IMR-90 (cell line): ENCODE data around the gene ADM. TPM values are rescaled to one million over a fixed set of nuclear protein-coding genes. Genes with fewer than 3 reads are reported as not detected.

Experiments used
- ATAC-seq: fragments of 200-7000 bp; cut with Tn5 transposase; 2 replicates; pipeline ENCODE4 v1.9.1; 2020; ENCODE audit warnings: low read depth, mild to moderate bottlenecking, moderate library complexity
- BruUV-seq: library from RNA; stranded (reverse); fragments of 400-500 nt; replicated peaks from 2 replicates; lab custom pipeline; 2021; lab: Mats Ljungman, UMichigan
- CTCF ChIA-PET: fragments of 300-600 bp; formaldehyde crosslinking; extraction: SDS; loops from one replicate; lab custom pipeline; 2021; ENCODE audit warnings: antibody characterized with exemption; lab: Yijun Ruan, JAX
- POLR2A ChIA-PET: fragments of 300-600 bp; sonication (Branson Sonifier 250); formaldehyde crosslinking; loops from one replicate; lab custom pipeline; 2022; ENCODE audit warnings: antibody characterized with exemption; ENCODE audit not compliant: unreplicated experiment; lab: Charles Lee
- DNase-seq: peaks from one replicate; pipeline ENCODE4 v3.0.0; 2013
- H2AFZ ChIP-seq: replicated peaks from 2 replicates; pipeline ENCODE3; 2013; ENCODE audit warnings: low read length, mild to moderate bottlenecking; ENCODE audit not compliant: poor library complexity
- H2AK5ac ChIP-seq: 2 replicates; pipeline ENCODE4 v1.6.1; 2013; ENCODE audit warnings: low read depth, low read length, inconsistent platforms
- H2AK9ac ChIP-seq: replicated peaks from 2 replicates; pipeline ENCODE3; 2013; ENCODE audit warnings: mild to moderate bottlenecking, low read depth, low read length, moderate library complexity; ENCODE audit not compliant: poor library complexity
- H2BK120ac ChIP-seq: 2 replicates; pipeline ENCODE4 v1.6.1; 2013; ENCODE audit warnings: low read depth, low read length, inconsistent platforms
- H2BK15ac ChIP-seq: 3 replicates; pipeline ENCODE4 v1.6.1; 2013; ENCODE audit warnings: low read depth, low read length, inconsistent platforms
- H2BK20ac ChIP-seq: 2 replicates; pipeline ENCODE4 v1.6.1; 2013; ENCODE audit warnings: low read depth, mild to moderate bottlenecking, inconsistent platforms, low read length, moderate library complexity
- H2BK5ac ChIP-seq: 2 replicates; pipeline ENCODE4 v1.6.1; 2013; ENCODE audit warnings: mild to moderate bottlenecking, low read depth, low read length, inconsistent platforms; ENCODE audit not compliant: poor library complexity, severe bottlenecking
- H3K14ac ChIP-seq: replicated peaks from 2 replicates; pipeline ENCODE4 v1.6.1; 2013; ENCODE audit warnings: low read depth, low read length, inconsistent platforms
- H3K18ac ChIP-seq: 2 replicates; pipeline ENCODE4 v1.6.1; 2013; ENCODE audit warnings: low read depth, low read length, control low read depth
- H3K23ac ChIP-seq: 2 replicates; pipeline ENCODE4 v1.6.1; 2013; ENCODE audit warnings: low read depth, low read length, inconsistent platforms
- H3K27ac ChIP-seq: 2 replicates; pipeline ENCODE4 v1.5.1; 2013; ENCODE audit warnings: mild to moderate bottlenecking, control low read depth, low read length; ENCODE audit not compliant: insufficient read depth
- H3K27me3 ChIP-seq: 2 replicates; pipeline ENCODE4 v1.6.1; 2013; ENCODE audit warnings: low read length; ENCODE audit not compliant: control insufficient read depth, insufficient read depth
- H3K36me3 ChIP-seq: 2 replicates; pipeline ENCODE4 v1.6.1; 2013; ENCODE audit warnings: low read length, mixed read lengths; ENCODE audit not compliant: control insufficient read depth, insufficient read depth
- H3K4ac ChIP-seq: 2 replicates; pipeline ENCODE4 v1.6.1; 2013; ENCODE audit warnings: low read depth, low read length, inconsistent platforms
- H3K4me1 ChIP-seq: 2 replicates; pipeline ENCODE4 v1.6.1; 2013; ENCODE audit warnings: low read length, mixed read lengths; ENCODE audit not compliant: control insufficient read depth, insufficient read depth
- H3K4me2 ChIP-seq: 2 replicates; pipeline ENCODE4 v1.6.1; 2013; ENCODE audit warnings: low read depth, mild to moderate bottlenecking, control low read depth, low read length, moderate library complexity
- H3K4me3 ChIP-seq: 2 replicates; pipeline ENCODE4 v1.5.1; 2013; ENCODE audit warnings: low read depth, mild to moderate bottlenecking, control low read depth, low read length, moderate library complexity; ENCODE audit not compliant: insufficient read depth
- H3K56ac ChIP-seq: 2 replicates; pipeline ENCODE4 v1.6.1; 2013; ENCODE audit warnings: low read length, inconsistent platforms; ENCODE audit not compliant: insufficient read depth; ENCODE audit errors: extremely low read depth
- H3K79me1 ChIP-seq, 2 experiments: 2 replicates each; pipeline ENCODE4 v1.6.1; 2013; ENCODE audit warnings: low read length in 2 of 2, inconsistent platforms in 1 of 2, low read depth in 1 of 2
- H3K9ac ChIP-seq: 2 replicates; pipeline ENCODE4 v1.6.1; 2013; ENCODE audit warnings: low read depth, low read length, control low read depth
- H3K9me1 ChIP-seq: 2 replicates; pipeline ENCODE4 v1.6.1; 2013; ENCODE audit warnings: low read length, inconsistent platforms; ENCODE audit not compliant: insufficient read depth
- H3K9me3 ChIP-seq: 2 replicates; pipeline ENCODE4 v1.6.1; 2013; ENCODE audit warnings: low read length; ENCODE audit not compliant: control insufficient read depth, insufficient read depth
- H4K20me1 ChIP-seq: 2 replicates; pipeline ENCODE4 v1.6.1; 2013; ENCODE audit warnings: low read length, inconsistent platforms; ENCODE audit not compliant: insufficient read depth
- H4K5ac ChIP-seq: 2 replicates; pipeline ENCODE4 v1.6.1; 2013; ENCODE audit warnings: mild to moderate bottlenecking, low read depth, low read length, control low read depth
- H4K8ac ChIP-seq, 2 experiments: 2 replicates each; pipeline ENCODE4 v1.6.1; 2013; ENCODE audit warnings: low read depth in 2 of 2, low read length in 2 of 2, control low read depth in 1 of 2, inconsistent platforms in 1 of 2
- H4K91ac ChIP-seq: 2 replicates; pipeline ENCODE4 v1.6.1; 2013; ENCODE audit warnings: low read depth, low read length, inconsistent platforms; ENCODE audit not compliant: insufficient read depth
- MAFK ChIP-seq: IDR thresholded peaks from 2 replicates; pipeline ENCODE4 v1.6.1; 2012; ENCODE audit warnings: low read depth, low read length, improper control_type of control experiment
- NFE2L2 ChIP-seq: fragments of 150-350 bp; IDR thresholded peaks from 2 replicates; pipeline ENCODE4 v1.6.1; 2016; ENCODE audit warnings: low read depth, mild to moderate bottlenecking, low read length
- WGBS, 2 experiments: methylation state at CpG; one replicate each; pipeline versions ENCODE4 v1.1.5 to v1.1.7; 2013; ENCODE audit warnings: missing lambda C conversion rate in 2 of 2; ENCODE audit not compliant: insufficient read length in 1 of 2; ENCODE audit errors: extremely low coverage in 2 of 2; 5-methylcytosine and 5-hydroxymethylcytosine counted together
- dilution Hi-C: fragments of 300-500 bp; cut with HindIII; formaldehyde crosslinking; loops from one replicate; pipeline ENCODE4 v1.14.3; 2018; ENCODE audit warnings: low sequenced_read_pairs; ENCODE audit not compliant: unreplicated experiment
- in situ Hi-C: fragments of 300-500 bp; cut with MboI; formaldehyde crosslinking; loops from 3 replicates; pipeline ENCODE4 v1.14.3; 2019; ENCODE audit warnings: low sequenced_read_pairs, inconsistent platforms, mixed read lengths
- intact Hi-C: fragments of 100-400 bp; cut with micrococcal nuclease; formaldehyde crosslinking; loops from 2 replicates; pipeline ENCODE4 v1.10.0; 2022
- polyA plus RNA-seq, 3 experiments: library from polyadenylated mRNA; depleted of rRNA; stranded (reverse); fragments of >200 nt; gene quantifications; 2 replicates each; pipeline ENCODE4 v1.2.3, GENCODE V29; 2012; ENCODE audit warnings: low replicate concordance in 1 of 3
- total RNA-seq: library from RNA; depleted of rRNA; stranded (reverse); fragments of >200 nt; gene quantifications from 2 replicates; pipeline ENCODE4 v1.2.3, GENCODE V29; 2012

The ADM gene
- total and polyA plus RNA-seq, 2 of the 4 experiments (the other 2 are of a cell fraction): 357 to 559 TPM

GRCh38 chr11:10323793-10324170 is 18.9 kb downstream of the ADM start:
- DNase-seq: peak; percentile 47
- in situ Hi-C loops: loop anchor here (5.0 to 25.0 kb wide), 2 partner anchors 561 to 711 kb away; no protein-coding TSS in a partner anchor
- POLR2A ChIA-PET: no interaction called here

More at GRCh38 chr11:10323793-10324170, 18.9 kb downstream of the ADM start:
- peak overlapping the region; percentile 94 for H2BK15ac ChIP-seq
- peaks cover 45% of the 10 kb centered on the region for H3K4me1 ChIP-seq
- H3K27me3 ChIP-seq: no peaks in the 10 kb centered on the region
- peaks cover 23% of the 10 kb centered on the region for H3K9me1 ChIP-seq
- dilution Hi-C loops (no loop called here), intact Hi-C loops (loop anchor here (1.0 to 10.0 kb wide), 5 partner anchors 201 to 709 kb away; no protein-coding TSS in a partner anchor)
- peak overlapping the region; percentile 25 for H2BK5ac ChIP-seq
- 0 out of 2 replicates have a peak overlapping the region, but pooled peaks have one; percentile 76 for H3K23ac ChIP-seq
- no peaks in the 10 kb centered on the region for H3K36me3 ChIP-seq
- peak overlapping the region; percentile 69 for H3K14ac ChIP-seq
- no peaks in the 10 kb centered on the region for H3K9me3 ChIP-seq
- WGBS, 2 experiments: no CpG with 5 or more reads among the region's 1 CpG
- H3K4ac ChIP-seq: peak overlapping the region; percentile 90; the same call in 1 of the 2 replicates
- ATAC-seq: no peak
- no peak overlapping the region for H2AK9ac ChIP-seq
- H4K20me1 ChIP-seq: no peaks in the 10 kb centered on the region
- peak overlapping the region; percentile 48 to 66; a peak in 3 of 4 replicates for H4K8ac ChIP-seq
- peak overlapping the region; percentile 96 for H4K91ac ChIP-seq
- H2BK20ac ChIP-seq: peak overlapping the region; percentile 95
- H3K27ac ChIP-seq: peak overlapping the region; percentile 27; the same call in 1 of the 2 replicates
- H3K56ac ChIP-seq: 0 out of 2 replicates have a peak overlapping the region, but pooled peaks have one; percentile 13
- H3K4me3 ChIP-seq: no peak overlapping the region
- CTCF ChIA-PET: interaction anchor here (0.5 to 2.2 kb wide), 3 partner anchors 20 to 518 kb away, joined by 3 to 13 read pairs (median 5); no protein-coding TSS in a partner anchor
- H3K79me1 ChIP-seq: peaks cover 0 to 14% of the 10 kb centered on the region in 2 experiments; a peak in 2 of 4 replicates
- H2AK5ac ChIP-seq: peak overlapping the region; percentile 95
- no peak overlapping the region for H2AFZ ChIP-seq
- BruUV-seq: no TSS peak
- H2BK120ac ChIP-seq: peak overlapping the region; percentile 91
- H3K18ac ChIP-seq: peak overlapping the region; percentile 80
- peak overlapping the region; percentile 2; the same call in 1 of the 2 replicates for H3K9ac ChIP-seq
- peak overlapping the region; percentile 58 for H4K5ac ChIP-seq
- TF ChIP-seq NFE2L2: 0 out of 2 replicates have a peak, but pooled peaks have one; percentile 55
- no peak for TF ChIP-seq MAFK
- no peak overlapping the region for H3K4me2 ChIP-seq
